Mesenchymal stem cell (in vitro differentiated cells and primary cell): ENCODE data around the gene GRID2. TPM values are rescaled to one million over a fixed set of nuclear protein-coding genes. Genes with fewer than 3 reads are reported as not detected.

Experiments used
- DNase-seq: peaks from one replicate; pipeline ENCODE4 v3.0.0-alpha.2; 2013
- H2AFZ ChIP-seq: one replicate; pipeline ENCODE4 v1.6.1; 2013; ENCODE audit warnings: low read depth, mild to moderate bottlenecking, control low read depth, inconsistent platforms, low read length, moderate library complexity
- H2AK5ac ChIP-seq: 2 replicates; pipeline ENCODE4 v1.6.1; 2013; ENCODE audit warnings: low read length, moderate library complexity, mild to moderate bottlenecking, inconsistent platforms; ENCODE audit not compliant: severe bottlenecking
- H2BK120ac ChIP-seq: one replicate; pipeline ENCODE4 v1.6.1; 2013; ENCODE audit warnings: low read depth, mild to moderate bottlenecking, inconsistent platforms, low read length, moderate library complexity
- H2BK12ac ChIP-seq, 2 experiments: one replicate each; pipeline ENCODE4 v1.6.1; 2013; ENCODE audit warnings: inconsistent platforms in 2 of 2, low read length in 2 of 2, mild to moderate bottlenecking in 2 of 2, moderate library complexity in 2 of 2, control low read depth in 1 of 2
- H2BK15ac ChIP-seq: one replicate; pipeline ENCODE4 v1.6.1; 2013; ENCODE audit warnings: mild to moderate bottlenecking, low read depth, inconsistent platforms; ENCODE audit not compliant: poor library complexity, severe bottlenecking
- H2BK5ac ChIP-seq: 2 replicates; pipeline ENCODE4 v1.6.1; 2013; ENCODE audit warnings: low read depth, mild to moderate bottlenecking, low read length, control low read depth, inconsistent platforms; ENCODE audit not compliant: poor library complexity, severe bottlenecking
- H3K14ac ChIP-seq, 2 experiments: one replicate each; pipeline ENCODE4 v1.6.1; 2013; ENCODE audit warnings: inconsistent platforms in 2 of 2, low read length in 2 of 2, control low read depth in 1 of 2, mild to moderate bottlenecking in 1 of 2, moderate library complexity in 1 of 2
- H3K18ac ChIP-seq, 2 experiments: one replicate each; pipeline ENCODE4 v1.6.1; 2013; ENCODE audit warnings: inconsistent platforms in 2 of 2, low read length in 2 of 2, control low read depth in 1 of 2, low read depth in 1 of 2, mild to moderate bottlenecking in 1 of 2
- H3K23ac ChIP-seq, 2 experiments: one replicate each; pipeline ENCODE4 v1.6.1; 2013; ENCODE audit warnings: inconsistent platforms in 2 of 2, low read length in 2 of 2, mild to moderate bottlenecking in 2 of 2, moderate library complexity in 2 of 2, control low read depth in 1 of 2
- H3K27ac ChIP-seq: 2 replicates; pipeline ENCODE4 v1.5.1; 2013; ENCODE audit warnings: mild to moderate bottlenecking, moderate library complexity, low read length, control low read depth, inconsistent platforms; ENCODE audit not compliant: poor library complexity, severe bottlenecking
- H3K27me3 ChIP-seq, 2 experiments: 2 replicates each; pipeline versions ENCODE4 v1.6.1 to v1.7.0; 2013; ENCODE audit warnings: low read length in 2 of 2, mild to moderate bottlenecking in 2 of 2, moderate library complexity in 2 of 2, control low read depth in 1 of 2, inconsistent platforms in 1 of 2; ENCODE audit not compliant: control insufficient read depth in 1 of 2, insufficient read depth in 1 of 2
- H3K36me3 ChIP-seq, 2 experiments: 2 replicates each; pipeline versions ENCODE4 v1.6.1 to v1.7.0; 2013; ENCODE audit warnings: low read length in 2 of 2, control low read depth in 1 of 2, inconsistent platforms in 1 of 2, low read depth in 1 of 2, mild to moderate bottlenecking in 1 of 2; ENCODE audit not compliant: insufficient read depth in 2 of 2, control insufficient read depth in 1 of 2
- H3K4ac ChIP-seq, 2 experiments: one replicate each; pipeline ENCODE4 v1.6.1; 2013; ENCODE audit warnings: inconsistent platforms in 2 of 2, low read length in 2 of 2, mild to moderate bottlenecking in 2 of 2, moderate library complexity in 2 of 2, control low read depth in 1 of 2, low read depth in 1 of 2
- H3K4me1 ChIP-seq: 2 replicates; pipeline ENCODE4 v1.6.1; 2013; ENCODE audit warnings: low read depth, low read length, control low read depth; ENCODE audit not compliant: control insufficient read depth, insufficient read depth
- H3K4me2 ChIP-seq: 2 replicates; pipeline ENCODE4 v1.6.1; 2013; ENCODE audit warnings: low read length, mild to moderate bottlenecking, inconsistent platforms; ENCODE audit not compliant: poor library complexity, severe bottlenecking
- H3K4me3 ChIP-seq, 2 experiments: 2 replicates each; pipeline versions ENCODE4 v1.5.1 to v1.7.0; 2013; ENCODE audit warnings: low read length in 2 of 2, mild to moderate bottlenecking in 2 of 2, control low read depth in 1 of 2, low read depth in 1 of 2; ENCODE audit not compliant: insufficient read depth in 1 of 2
- H3K79me1 ChIP-seq: replicated peaks from 2 replicates; pipeline ENCODE4 v1.6.1; 2013; ENCODE audit warnings: mild to moderate bottlenecking, control low read depth, low read length, inconsistent platforms; ENCODE audit not compliant: poor library complexity, severe bottlenecking
- H3K9ac ChIP-seq: 2 replicates; pipeline ENCODE4 v1.7.0; 2013; ENCODE audit warnings: mild to moderate bottlenecking, low read length, moderate library complexity
- H3K9me3 ChIP-seq: 2 replicates; pipeline ENCODE4 v1.7.0; 2013; ENCODE audit warnings: mild to moderate bottlenecking, low read length; ENCODE audit not compliant: control insufficient read depth
- H4K8ac ChIP-seq: one replicate; pipeline ENCODE4 v1.6.1; 2013; ENCODE audit warnings: inconsistent platforms, mild to moderate bottlenecking, low read length, moderate library complexity
- H4K91ac ChIP-seq: one replicate; pipeline ENCODE4 v1.6.1; 2013; ENCODE audit warnings: mild to moderate bottlenecking, low read length, inconsistent platforms
- WGBS: methylation state at CpG from one replicate; pipeline ENCODE4 v1.1.7; 2013; ENCODE audit warnings: mixed read lengths; 5-methylcytosine and 5-hydroxymethylcytosine counted together
- polyA plus RNA-seq, 2 experiments: library from polyadenylated mRNA; stranded (reverse); fragments of 200-250 nt; gene quantifications; one replicate each; pipeline ENCODE4 v1.2.3, GENCODE V29; 2013

GRID2 gene
- polyA plus RNA-seq (2013, experiment 1 of 2): not detected
- polyA plus RNA-seq (2013, experiment 2 of 2): under 0.01 TPM

DNA sequence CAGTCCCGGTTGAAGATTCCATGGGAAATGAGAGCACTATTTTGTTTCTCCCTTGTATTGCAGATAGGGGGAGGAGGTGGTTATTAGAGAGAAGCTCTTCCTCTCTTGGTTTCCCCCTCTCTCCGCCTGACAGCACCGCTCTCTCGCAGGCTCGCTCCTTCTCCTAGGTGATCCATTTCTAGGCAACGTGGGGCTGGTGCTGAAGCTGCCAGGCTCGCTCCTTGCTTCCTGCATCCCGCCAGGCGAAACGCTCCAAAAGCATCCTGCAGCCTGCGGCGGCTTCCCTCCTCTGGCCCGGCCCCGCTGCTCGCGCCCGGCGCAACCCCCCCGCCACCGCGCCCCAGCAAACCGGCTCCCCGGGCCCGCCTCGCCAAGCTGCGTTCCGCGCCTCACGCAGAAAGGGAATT lies at the start of gene GRID2:
TSS of gene GRID2 (plus strand) at position 346 of the 407 bp plus-strand sequence.
- Histone ChIP-seq H3K4ac (no peak within 1 kb of the TSS), H3K23ac (no peak within 1 kb of the TSS), H3K4me1 (peaks cover 17% of the 10 kb centered on the region), H3K14ac (no peak within 1 kb of the TSS), H4K91ac (no peak within 1 kb of the TSS), H3K27ac (no peak within 1 kb of the TSS), H2BK12ac (no peak within 1 kb of the TSS), H3K4me3 (peak within 1 kb of the TSS; percentile 50 to 64), H2AK5ac (no peak within 1 kb of the TSS), H3K27me3 (peaks cover 4 to 68% of the 10 kb centered on the region in 2 experiments), H3K4me2 (peak within 1 kb of the TSS; percentile 91), H3K9ac (no peak within 1 kb of the TSS), H3K36me3 (no peaks in the 10 kb centered on the region), H2BK5ac (no peak within 1 kb of the TSS), H4K8ac (no peak within 1 kb of the TSS), H2BK15ac (peak within 1 kb of the TSS; percentile 69), H3K9me3 (no peaks in the 10 kb centered on the region), H2AFZ (no peak within 1 kb of the TSS), H2BK120ac (no peak within 1 kb of the TSS), H3K79me1 (no peaks in the 10 kb centered on the region), H3K18ac (no peak within 1 kb of the TSS)
- DNase-seq: peak; percentile 0
- WGBS: under 1% methylated on average over 29 of the region's 29 CpGs

DNA sequence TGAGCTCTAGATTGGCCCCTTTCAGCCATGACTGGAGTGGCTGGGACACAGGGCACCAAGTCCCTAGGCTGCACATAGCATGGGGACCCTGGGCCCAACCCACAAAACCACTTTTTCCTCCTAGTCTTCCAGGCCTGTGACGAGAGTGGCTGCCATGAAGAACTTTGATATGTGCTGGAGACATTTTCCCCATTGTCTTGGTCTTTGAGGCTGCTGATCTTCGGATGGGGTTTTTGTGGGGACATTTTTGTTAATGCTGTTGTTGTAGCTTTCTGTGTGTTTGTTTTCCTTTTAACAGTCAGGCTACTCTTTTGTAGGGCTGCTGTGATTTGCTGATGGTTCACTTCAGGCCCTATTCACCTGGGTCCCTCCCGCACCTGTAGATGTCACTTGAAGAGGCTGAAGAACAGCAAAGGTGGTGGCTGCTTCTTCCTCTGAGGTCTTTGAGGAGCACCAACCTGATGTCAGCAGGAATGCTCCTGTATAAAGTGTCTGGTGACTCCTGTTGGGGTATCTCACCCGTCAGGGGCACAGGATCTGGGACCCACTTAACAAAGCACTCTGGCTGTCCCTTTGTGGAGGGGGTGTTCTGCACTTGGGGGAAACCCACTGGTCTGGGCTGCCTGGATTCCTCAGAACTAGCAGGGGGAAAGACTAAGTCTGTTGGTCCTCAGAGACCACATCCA lies 49.6 kb upstream of the GRID2 start:
- Histone ChIP-seq H2AK5ac (no peak overlapping the region), H3K9ac (no peak overlapping the region), H3K4me1 (no peaks in the 10 kb centered on the region), H3K79me1 (no peaks in the 10 kb centered on the region), H2BK5ac (no peak overlapping the region), H2BK12ac (no peak overlapping the region), H4K91ac (no peak overlapping the region), H2BK120ac (no peak overlapping the region), H2BK15ac (peak overlapping the region; percentile 49), H4K8ac (no peak overlapping the region), H3K36me3 (no peaks in the 10 kb centered on the region), H3K4ac (no peak overlapping the region), H2AFZ (no peak overlapping the region), H3K27me3 (no peaks in the 10 kb centered on the region), H3K27ac (no peak overlapping the region), H3K4me3 (no peak overlapping the region), H3K23ac (no peak overlapping the region), H3K18ac (no peak overlapping the region), H3K9me3 (no peaks in the 10 kb centered on the region), H3K14ac (no peak overlapping the region), H3K4me2 (no peak overlapping the region)
- WGBS: 81% methylated on average over 4 of the region's 4 CpGs
- no peak for DNase-seq

DNA sequence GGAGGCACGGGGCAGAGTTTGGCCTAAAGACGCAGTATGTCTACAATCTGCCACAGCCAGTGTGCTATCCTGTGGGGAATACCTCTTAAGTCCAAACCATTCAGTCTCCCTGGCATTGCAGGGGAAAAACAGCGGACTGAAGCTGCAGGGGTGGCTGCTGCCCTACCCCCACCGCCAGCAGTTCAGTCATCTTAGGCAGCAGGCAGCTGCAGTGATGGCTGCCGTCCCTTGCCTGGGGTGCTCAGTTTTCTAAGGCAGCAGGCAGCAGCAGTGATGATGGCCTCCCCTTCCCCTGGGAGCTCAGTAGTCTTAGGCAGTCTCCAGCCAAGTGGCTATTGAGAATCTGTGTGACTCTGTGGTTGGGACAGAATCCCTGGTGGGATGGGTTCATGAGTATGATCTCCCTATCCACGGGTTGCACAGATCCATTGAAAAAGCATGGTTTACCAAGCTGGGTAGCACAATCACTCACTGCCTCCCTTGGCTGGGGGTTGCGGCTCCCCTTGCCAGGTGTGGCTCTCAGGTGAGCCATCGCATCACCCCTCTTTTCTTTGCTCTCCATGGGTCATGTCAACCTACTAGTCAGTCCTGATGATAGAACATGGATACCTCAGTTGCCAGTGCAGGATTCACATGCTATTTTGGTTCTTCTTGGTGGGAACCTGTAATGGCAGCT lies 48.9 kb upstream of the GRID2 start:
- H3K9ac ChIP-seq: no peak overlapping the region
- no peak overlapping the region for H3K23ac ChIP-seq

GRCh38 chr4:92255920-92256244 lies 47.9 kb upstream of the GRID2 start:
- DNase-seq: no peak
- no peak overlapping the region for H3K14ac ChIP-seq
- no peak overlapping the region for H2BK12ac ChIP-seq
- no peaks in the 10 kb centered on the region for H3K4me1 ChIP-seq
- H2AFZ ChIP-seq: no peak overlapping the region
- H3K4ac ChIP-seq: no peak overlapping the region
- H2BK5ac ChIP-seq: no peak overlapping the region
- H2AK5ac ChIP-seq: no peak overlapping the region
- H4K91ac ChIP-seq: no peak overlapping the region
- H3K23ac ChIP-seq: no peak overlapping the region
- H3K4me2 ChIP-seq: no peak overlapping the region
- no peak overlapping the region for H2BK120ac ChIP-seq
- H3K18ac ChIP-seq: no peak overlapping the region
- H3K9ac ChIP-seq: no peak overlapping the region
- H3K27me3 ChIP-seq: no peaks in the 10 kb centered on the region
- no peak overlapping the region for H3K4me3 ChIP-seq
- no peaks in the 10 kb centered on the region for H3K9me3 ChIP-seq
- no peak overlapping the region for H3K27ac ChIP-seq
- 91% methylated on average over 1 of the region's 1 CpG for WGBS
- H2BK15ac ChIP-seq: no peak overlapping the region
- H3K79me1 ChIP-seq: no peaks in the 10 kb centered on the region
- H3K36me3 ChIP-seq: no peaks in the 10 kb centered on the region
- H4K8ac ChIP-seq: no peak overlapping the region

More for the DNA sequence above, 48.9 kb upstream of the GRID2 start:
- H3K18ac ChIP-seq: no peak overlapping the region
- 70% methylated on average over 8 of the region's 8 CpGs for WGBS
- H2BK12ac ChIP-seq: no peak overlapping the region
- H2AFZ ChIP-seq: no peak overlapping the region
- no peak overlapping the region for H2BK5ac ChIP-seq
- no peak overlapping the region for H2BK120ac ChIP-seq
- no peak overlapping the region for H3K4me2 ChIP-seq
- H3K4me1 ChIP-seq: no peaks in the 10 kb centered on the region
- no peaks in the 10 kb centered on the region for H3K79me1 ChIP-seq
- no peak overlapping the region for H4K8ac ChIP-seq
- H2BK15ac ChIP-seq: no peak overlapping the region
- H3K14ac ChIP-seq: no peak overlapping the region
- H2AK5ac ChIP-seq: no peak overlapping the region
- no peaks in the 10 kb centered on the region for H3K36me3 ChIP-seq
- no peak overlapping the region for H4K91ac ChIP-seq
- no peak for DNase-seq
- no peaks in the 10 kb centered on the region for H3K27me3 ChIP-seq
- H3K4ac ChIP-seq: no peak overlapping the region
- H3K9me3 ChIP-seq: no peaks in the 10 kb centered on the region
- no peak overlapping the region for H3K27ac ChIP-seq
- H3K4me3 ChIP-seq: no peak overlapping the region
